AG09309 (cell line): Measurements from ENCODE around the gene ATG10.

Source experiments
- DNase-seq: peaks from one replicate; pipeline ENCODE4 v3.0.0-alpha.2; 2010; ENCODE audit warnings: low read depth
- H3K4me3 ChIP-seq: 2 replicates; pipeline ENCODE4 v1.5.1; 2011; ENCODE audit warnings: mild to moderate bottlenecking, low read depth, low read length, moderate library complexity; ENCODE audit not compliant: control insufficient read depth
- TF ChIP-seq, protein P1 (sequence below): IDR thresholded peaks from 2 replicates; pipeline ENCODE4 v1.5.1; 2011; ENCODE audit warnings: mild to moderate bottlenecking, low read depth, low read length, inconsistent platforms; ENCODE audit not compliant: insufficient read depth, control insufficient read depth; ENCODE audit errors: missing control alignments

Gene ATG10

DNA sequence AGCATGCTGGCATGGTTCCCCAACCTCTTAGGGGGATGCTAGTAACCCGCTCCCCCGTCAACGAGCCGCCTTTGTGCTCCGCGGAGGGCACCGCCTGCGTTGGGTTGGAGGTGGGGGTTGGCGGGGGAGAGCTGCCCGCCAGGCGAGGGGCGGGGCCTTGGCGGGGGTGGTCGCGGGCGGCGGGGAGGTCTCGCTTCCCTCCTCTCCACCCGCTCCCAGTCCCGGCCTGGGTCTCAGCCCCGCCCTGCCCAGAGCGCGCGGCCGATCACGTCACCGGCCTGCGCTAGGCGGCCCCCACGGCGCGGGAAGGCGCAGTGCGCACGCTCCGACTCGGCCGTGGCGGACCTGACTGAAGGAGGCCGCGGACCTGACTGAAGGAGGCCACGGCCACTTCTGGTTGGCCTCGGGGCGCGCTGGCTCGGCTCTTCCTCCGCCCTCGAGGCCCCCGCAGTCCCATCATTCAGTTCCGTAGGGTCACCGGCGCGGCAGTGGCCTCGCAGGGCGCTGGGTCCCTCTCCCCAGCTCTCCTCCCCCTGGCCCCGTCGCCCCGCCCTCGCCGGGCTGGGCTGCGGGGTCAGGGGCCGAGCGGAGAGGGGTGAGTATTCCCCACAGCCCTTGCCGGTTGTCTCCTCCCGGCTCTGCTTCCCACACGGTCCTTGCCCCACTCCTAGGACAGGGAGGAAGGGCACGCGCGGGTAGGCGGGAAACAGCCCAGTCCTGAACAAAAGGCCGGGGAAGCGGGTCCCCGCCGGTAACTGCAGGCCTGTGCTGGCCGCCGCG is at the start of gene ATG10:
ATG10 (plus strand) TSS at position 312 of the 780 bp plus-strand sequence. CDS start 15,548 bp downstream, outside the sequence.
- H3K4me3 ChIP-seq: peak within 1 kb of the TSS; percentile 93
- DNase-seq: peak; percentile 59
- TF ChIP-seq, protein P1, sequence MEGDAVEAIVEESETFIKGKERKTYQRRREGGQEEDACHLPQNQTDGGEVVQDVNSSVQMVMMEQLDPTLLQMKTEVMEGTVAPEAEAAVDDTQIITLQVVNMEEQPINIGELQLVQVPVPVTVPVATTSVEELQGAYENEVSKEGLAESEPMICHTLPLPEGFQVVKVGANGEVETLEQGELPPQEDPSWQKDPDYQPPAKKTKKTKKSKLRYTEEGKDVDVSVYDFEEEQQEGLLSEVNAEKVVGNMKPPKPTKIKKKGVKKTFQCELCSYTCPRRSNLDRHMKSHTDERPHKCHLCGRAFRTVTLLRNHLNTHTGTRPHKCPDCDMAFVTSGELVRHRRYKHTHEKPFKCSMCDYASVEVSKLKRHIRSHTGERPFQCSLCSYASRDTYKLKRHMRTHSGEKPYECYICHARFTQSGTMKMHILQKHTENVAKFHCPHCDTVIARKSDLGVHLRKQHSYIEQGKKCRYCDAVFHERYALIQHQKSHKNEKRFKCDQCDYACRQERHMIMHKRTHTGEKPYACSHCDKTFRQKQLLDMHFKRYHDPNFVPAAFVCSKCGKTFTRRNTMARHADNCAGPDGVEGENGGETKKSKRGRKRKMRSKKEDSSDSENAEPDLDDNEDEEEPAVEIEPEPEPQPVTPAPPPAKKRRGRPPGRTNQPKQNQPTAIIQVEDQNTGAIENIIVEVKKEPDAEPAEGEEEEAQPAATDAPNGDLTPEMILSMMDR: no peak

DNA sequence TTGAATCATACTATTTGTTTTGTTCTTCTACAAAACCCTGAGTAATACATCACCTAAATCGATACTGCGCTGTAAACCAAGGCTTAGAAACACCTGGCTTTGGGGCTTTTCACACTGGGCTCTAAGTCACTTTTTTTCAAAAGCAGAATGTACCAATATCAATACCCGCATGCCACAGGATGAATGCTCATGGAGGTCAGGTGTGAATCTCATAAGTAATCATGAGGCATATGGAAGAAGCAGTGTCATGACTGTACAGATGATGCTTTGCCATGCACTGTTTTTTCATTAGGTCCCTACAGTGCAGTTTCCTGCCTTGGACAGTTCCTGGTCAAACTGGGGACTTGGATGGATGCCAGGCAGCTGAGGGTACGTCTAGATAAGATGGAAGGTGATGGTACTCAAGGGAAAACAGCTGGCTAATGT is 49.0 kb upstream of the ATG10 start:
- TF ChIP-seq, protein P1: no peak
- no peak for DNase-seq

DNA sequence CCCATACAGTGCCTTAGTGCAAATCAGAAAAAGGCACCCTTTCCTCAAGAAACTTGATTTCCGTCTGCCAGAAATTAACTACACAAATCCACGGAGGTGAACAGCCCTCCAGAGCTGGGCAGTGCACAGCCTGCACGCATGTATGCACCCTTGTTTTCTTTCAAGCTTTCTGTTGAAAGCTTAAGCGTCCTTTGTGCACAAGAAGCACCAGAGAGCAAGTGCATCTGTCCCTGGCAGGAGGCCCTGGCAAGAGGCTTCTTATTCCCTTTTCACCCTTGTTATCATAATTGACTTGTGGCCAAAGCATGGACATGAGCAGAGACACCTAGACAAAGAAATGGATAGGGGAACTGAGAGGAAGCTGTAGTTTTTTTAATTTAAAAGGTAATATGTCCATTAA is 47.4 kb upstream of the ATG10 start:
- no peak for DNase-seq
- no peak overlapping the region for H3K4me3 ChIP-seq
- TF ChIP-seq, protein P1: no peak

More for the DNA sequence above, 49.0 kb upstream of the ATG10 start:
- H3K4me3 ChIP-seq: no peak overlapping the region

DNA sequence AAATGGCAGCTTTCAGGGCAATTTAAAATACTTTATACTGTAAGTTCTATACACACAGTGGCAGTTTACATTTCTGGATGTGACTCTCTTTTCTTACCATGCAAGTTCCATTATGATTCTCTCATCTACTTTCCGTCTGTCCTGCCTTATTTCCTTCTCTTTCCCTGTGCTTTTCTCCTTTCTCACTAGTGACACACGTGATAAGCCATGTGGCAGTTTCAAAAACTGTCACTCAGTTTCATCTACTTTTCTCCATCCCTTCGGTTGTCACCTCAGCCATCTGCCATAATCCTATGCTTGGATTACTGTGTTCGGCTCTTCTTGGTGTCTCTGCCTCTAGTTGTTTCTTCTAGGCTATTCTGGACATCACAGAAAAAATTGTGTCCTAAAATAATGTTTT is 46.8 kb upstream of the ATG10 start:
- no peak overlapping the region for H3K4me3 ChIP-seq
- TF ChIP-seq, protein P1: no peak
- DNase-seq: no peak

DNA sequence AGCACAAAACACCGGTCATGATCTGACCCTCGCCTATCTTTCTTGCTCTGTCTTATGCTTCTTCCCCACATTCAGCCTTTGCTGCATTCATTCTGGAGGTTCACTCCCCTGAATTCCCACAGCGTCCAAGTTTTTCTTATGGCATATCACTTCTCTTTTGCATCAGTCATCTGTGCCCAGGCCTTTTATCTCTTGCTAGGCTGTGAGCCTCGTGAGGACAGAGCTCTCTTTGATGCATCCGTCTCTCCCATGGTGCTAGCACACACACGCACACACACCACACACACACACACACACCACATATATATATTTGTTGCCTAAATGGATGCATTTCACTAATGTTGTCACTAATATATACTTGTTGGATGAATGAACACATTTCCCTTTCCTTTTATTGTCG is 45.8 kb upstream of the ATG10 start:
- no peak overlapping the region for H3K4me3 ChIP-seq
- no peak for DNase-seq
- TF ChIP-seq, protein P1: no peak

DNA sequence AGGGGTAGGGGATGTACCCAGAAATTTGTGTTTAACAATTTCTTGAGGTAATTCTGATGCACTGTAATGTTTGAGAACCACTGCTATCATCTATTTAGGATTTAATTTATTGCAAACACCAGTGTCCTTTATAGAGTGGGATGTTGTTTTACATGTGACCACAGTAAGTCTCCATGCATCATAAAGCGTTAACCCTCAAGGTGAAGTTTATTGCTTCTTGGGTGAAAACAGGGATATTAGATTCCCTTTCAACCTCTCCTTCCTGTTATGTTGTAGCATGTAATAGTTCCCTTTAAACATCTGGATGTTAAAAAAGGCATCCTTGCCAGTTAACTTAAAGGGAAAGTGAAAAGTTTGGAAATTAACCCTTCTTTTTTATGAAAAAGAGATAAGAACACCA is 35.8 kb upstream of the ATG10 start:
- H3K4me3 ChIP-seq: no peak overlapping the region
- TF ChIP-seq, protein P1: no peak
- no peak for DNase-seq

DNA sequence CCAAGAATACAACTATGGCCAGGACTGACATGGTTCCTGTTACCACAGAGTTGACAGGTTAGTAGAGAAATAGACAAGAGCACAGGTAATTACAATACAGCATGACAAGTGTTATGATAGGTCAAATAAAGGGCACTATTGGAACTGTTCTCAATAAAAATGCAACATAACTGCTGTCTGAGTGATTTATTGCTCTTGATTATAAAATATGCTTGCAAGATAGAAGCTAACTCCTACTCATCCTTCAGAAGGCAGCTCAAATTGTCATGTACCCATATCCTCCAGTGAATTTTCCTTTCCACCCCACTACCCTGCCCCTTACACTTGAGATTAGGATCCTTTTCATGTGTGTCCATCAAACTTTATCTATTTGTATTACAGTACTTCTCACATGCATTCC is 35.1 kb upstream of the ATG10 start:
- no peak overlapping the region for H3K4me3 ChIP-seq
- DNase-seq: no peak
- TF ChIP-seq, protein P1: no peak
